SIG-M5 (cell line): Measurements from ENCODE around the gene ZNF785.
"Not testable (repeated sequence)": the region's sequence is repeated elsewhere in the genome, so short reads cannot be mapped to it uniquely, and the experiment has no call there.

Experiments used
- DNase-seq: peaks from one replicate; lab custom pipeline; 2025; lab: John Stamatoyannopoulos, UW

ZNF785 gene

DNA sequence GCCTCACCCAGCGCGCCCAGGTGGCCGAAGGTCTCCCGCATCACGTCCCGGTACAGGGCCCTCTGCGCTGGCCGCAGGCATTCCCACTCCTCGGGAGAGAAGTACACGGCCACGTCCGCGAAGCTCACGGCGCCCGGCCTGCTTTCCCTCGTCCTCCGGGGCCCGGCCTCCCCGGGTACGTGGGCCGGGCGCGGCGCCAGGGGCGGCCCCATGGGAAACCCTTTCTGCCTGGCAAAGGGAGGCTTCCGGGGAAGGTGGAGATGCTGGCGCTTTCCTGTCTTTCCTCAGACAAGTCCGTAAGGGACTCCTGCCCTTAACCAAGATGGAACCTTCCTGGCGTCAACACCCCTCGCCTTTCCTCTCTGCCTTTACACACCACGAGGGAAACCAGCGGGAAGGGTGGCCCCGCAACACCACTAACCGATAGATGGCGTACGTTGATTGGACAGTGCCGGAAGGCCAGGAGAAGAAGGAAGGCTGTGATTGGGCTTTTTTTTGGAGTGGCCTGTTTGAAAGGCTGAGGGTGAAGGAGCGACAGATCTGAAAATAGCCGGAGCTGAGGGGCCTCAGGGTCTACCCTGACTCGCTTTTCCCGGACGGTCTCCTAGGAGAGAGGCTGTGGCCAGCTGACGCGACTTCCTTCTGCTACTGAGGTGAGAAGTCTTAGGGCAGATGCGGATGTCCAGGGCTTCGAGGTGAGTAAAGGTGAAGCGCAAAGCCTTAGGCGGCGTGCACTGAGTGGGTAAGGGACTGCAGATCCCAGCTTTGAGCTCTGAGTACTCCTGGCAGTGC, at the start of gene ZNF785:
Gene ZNF785 (minus strand): TSS at position 298 of the 792 bp plus-strand sequence. CDS start 86 bp downstream, at position 212.
- peak; percentile 94 for DNase-seq

DNA sequence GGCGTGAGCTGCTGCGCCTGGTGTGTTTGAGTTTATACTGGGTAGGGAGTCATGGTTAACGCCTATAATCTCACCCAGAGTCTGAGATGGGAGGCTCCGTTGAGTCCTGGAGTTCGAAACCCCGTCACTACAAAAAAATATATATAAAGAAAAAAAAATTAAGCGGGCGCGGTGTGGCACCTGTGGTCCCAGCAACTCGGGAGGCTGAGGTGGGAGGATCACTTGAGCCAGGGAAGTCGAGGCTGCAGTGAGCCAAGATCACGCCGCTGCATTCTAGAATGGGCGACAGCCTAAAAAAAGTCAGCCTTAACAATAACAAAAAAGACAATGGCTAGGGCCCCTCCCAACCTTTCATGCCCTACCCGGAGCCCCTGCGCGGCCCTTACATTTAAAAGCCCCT, 48.0 kb upstream of the ZNF785 start:
- no peak for DNase-seq

DNA sequence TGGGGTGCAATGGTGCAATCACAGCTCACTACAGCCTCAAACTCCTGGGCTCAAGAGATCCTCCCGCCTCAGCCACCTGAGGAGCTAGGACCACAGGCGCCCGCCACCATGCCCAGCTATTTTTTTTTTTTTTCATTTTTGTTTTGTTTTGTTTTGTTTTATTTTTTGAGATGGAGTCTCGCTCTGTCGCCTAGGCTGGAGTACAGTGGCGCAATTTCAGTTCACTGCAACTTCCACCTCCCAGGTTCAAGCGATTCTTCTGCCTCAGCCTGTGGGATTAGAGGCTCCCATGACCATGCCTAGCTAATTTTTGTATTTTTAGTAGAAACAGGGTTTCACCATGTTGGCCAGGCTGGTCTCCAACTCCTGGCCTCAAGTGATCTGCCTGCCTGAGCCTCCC, 47.0 kb upstream of the ZNF785 start:
- DNase-seq = not testable (repeated sequence)

DNA sequence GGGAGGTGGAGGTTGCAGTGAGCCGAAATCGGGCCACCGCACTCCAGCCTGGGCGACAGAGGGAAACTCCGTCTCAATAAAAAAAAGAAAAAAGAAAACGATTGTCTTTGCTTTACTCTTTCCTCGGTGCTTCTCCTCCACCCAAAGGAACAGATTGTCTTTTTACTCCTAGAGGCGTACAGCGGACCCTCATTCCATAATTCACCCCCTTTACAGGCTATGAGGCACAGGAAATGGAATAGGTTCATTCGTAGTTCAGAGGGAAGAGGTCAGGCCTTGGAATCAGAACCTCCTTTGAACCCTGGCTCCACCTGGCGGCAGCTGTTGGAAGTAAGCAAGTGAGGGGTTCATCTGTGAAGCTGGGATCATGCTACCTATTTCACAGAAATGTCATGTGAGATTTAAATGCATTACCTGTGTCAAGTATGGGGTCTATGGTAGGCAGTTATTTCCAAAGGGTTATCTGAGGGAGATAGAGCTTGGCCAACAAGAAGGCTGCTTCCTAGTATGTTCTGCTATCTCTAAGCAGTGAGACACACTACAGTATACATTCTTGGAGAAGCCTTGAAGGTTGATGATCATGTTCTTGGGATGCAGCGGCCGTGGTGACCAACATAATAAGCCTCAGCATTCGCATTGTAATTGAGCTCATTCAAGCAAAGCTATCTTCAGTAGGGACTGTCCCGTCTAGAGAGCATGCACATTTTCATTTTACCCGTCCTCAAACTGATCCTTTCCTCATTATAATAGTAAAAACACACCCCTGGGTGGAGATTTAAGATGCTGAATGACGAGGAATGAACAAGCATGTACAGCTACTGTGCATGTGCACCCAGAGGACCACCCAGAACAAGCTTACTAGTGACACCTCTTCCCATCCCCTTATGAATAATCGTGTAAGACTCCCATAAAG, 43.4 kb upstream of the ZNF785 start:
- DNase-seq = no peak

DNA sequence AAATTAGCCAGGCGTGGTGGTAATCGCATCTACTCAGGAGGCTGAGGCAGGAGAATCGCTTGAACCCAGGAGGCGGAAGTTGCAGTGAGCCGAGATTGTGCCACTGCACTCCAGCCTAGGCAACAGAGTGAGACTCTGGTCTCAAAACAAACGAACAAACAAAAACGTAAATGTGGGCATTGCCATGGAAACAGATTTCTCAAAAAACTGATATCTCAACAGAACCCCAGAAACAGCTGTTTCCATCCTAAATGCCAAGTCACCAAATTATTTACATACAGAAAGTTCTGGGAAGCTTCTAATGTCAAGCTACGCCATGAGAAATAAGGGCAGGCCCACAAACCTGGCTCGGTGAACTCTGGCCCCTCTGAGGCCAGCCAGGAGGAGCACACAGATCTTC, 40.7 kb upstream of the ZNF785 start:
- no peak for DNase-seq

DNA sequence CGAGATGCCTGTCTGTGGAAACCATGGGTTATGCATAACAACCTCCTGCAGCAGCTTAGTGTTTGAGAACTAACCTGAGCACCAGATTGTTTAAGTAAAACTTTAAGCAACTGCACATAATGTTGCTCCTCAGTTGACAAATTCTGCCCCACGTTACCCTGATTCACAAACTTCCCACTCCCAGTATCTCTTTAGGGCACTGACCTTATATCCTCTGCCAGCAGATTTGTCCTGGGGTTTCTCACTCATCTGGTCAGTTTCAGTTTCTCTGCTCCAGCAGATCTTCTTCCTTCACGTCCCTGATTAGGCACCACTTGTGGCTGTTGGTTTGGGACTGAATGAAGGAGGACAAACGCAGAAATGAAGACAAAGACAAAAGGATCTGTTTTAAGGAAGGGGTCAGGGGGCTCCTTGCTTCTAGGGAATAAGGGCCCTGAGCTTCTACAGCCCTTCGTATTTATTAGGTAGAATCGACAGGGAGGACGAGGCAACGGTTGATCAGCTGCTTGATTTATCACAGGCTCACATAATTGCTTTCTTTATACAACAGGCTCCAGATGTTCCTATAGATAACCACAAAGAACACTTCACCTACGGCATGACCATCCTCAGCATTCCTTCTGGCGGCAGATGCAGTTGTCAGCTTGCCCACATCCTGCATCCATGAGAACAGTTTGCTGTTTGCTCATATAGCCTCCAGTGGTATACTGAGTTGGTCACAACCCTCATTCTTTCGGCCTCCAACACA, 38.2 kb upstream of the ZNF785 start:
- no peak for DNase-seq

DNA sequence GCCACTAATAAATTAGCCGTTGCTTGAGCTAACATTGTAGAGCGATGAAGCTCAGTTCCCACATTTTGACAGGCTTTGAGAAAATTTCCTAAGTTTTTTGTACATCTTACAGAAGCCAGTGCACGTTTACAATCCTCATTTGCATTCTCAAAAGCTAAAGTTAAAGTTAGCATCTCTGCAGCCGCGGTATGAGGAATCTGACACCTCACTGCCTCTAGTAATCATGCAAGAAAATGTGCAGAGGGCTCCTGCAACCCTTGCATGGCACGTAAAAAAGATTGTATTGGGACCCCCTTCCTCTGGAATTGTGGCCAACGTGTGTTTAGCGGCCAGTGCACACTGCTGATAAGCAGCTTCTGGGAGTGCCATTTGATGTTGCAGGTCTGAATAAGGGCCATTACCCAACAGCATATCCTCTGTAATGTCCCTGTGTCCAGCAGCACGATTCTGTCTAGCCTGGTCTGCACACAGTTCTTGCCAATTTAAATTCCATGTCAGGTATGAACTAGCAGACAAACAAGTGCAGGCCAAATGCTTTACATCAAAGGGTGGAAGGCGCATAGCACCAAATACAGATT, 37.0 kb upstream of the ZNF785 start:
- DNase-seq = no peak

DNA sequence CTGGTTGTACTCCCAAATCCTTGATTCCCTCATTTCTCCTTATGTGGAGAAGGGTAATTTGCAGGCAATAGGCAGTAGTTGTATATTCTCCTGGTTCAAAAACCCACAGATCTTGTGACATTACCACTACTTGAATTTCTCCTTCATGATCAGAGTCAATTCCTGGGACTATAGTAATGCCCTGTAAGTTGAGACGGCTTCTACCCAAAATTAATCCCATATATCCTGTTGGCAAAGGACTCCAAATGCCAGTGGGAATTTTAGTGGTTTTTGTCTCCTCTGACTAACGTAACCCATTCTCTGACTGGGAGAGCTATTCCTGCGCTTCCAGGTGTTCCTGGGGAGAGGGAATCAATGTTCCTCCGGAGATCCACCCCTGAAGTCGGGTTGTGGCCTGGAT, 36.3 kb upstream of the ZNF785 start:
- no peak for DNase-seq

DNA sequence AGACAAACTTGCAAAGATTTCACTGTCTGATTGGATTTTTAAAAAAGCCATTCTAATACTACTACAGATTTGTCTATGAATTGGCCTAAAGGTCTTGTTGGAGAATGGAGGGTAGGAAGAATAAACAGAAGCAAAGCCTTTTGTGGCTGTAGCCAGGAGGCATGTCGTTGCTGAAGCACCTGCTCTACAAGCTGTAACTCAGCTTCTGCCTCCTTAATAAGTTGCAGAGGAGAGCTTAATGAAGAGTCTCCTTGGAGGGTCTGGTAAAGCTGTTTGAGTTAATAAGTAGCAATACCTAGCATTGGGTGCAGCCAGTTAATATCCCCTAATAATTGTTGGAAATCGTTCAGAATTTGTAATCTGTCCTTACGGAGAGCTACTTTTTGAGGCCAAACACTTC, 34.7 kb upstream of the ZNF785 start:
- no peak for DNase-seq

DNA sequence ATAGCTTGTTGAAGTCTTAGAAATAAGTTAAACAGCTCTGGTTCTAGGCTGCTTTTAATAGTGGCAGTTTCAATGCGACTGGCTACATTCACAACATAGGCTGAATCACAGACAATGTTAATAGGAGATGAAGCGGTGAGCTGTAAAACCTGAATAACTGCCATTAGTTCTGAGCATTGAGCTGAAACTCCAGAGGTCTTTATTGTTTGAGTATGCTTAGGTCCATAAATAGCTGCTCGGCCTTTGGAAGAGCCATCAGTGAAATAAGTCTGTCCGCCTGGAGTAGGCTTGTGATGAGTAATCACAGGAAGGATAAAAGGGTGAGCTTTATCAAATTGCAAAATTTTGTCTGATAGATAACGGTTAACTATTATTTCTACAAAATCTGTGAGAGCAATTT, 34.1 kb upstream of the ZNF785 start:
- DNase-seq = no peak

DNA sequence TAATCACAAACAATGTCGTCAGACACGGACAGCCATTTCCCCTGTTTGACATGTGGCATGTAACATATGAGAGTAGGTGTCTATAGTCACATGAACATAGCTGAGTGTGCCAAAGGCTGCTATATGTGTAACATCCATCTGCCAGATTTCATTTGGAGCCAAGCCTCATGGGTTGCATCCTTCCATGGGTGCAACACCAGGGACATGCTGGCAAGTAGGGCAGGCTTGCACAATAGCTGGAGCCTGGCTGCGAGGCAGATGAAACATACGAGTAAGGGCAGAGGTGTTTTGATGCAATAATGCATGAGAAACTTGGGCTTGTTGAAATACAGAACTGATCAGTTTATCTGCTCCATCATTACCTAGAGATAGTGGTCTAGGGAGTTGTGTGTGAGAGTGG, 33.7 kb upstream of the ZNF785 start:
- DNase-seq = no peak

DNA sequence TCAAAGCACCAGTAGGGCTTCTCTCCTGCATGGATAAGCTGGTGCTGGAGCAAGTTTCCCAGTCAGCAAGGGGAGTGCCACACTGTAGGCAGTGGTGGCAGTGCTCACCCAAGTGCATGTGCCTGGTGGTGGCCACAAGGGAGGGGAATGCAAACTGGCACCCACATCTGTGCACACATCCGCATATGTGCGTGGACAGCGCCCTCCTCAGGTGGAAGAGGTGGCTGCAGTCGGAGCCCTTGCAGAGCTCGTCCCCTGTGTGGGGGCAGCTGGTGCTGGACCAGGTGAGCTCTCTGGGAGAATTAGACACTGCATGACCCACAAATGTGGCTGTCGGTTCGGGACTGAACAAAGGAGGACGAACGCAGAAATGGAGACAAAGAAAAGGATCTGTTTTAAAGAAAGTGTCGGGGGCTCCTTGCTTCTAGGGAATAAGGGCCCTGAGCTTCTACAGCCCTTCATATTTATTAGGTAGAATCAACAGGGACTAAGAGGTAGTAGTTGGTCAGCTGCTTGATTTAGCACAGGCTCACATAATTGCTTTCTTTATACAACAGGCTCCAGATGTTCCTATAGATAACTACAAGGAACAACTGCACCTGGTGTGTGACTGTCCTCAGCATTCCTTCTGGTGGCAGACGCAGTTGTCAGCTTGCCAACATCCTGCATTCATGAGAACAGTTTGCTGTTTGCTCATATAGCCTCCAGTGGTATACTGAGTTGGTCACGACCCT, 30.0 kb upstream of the ZNF785 start:
- DNase-seq = no peak

DNA sequence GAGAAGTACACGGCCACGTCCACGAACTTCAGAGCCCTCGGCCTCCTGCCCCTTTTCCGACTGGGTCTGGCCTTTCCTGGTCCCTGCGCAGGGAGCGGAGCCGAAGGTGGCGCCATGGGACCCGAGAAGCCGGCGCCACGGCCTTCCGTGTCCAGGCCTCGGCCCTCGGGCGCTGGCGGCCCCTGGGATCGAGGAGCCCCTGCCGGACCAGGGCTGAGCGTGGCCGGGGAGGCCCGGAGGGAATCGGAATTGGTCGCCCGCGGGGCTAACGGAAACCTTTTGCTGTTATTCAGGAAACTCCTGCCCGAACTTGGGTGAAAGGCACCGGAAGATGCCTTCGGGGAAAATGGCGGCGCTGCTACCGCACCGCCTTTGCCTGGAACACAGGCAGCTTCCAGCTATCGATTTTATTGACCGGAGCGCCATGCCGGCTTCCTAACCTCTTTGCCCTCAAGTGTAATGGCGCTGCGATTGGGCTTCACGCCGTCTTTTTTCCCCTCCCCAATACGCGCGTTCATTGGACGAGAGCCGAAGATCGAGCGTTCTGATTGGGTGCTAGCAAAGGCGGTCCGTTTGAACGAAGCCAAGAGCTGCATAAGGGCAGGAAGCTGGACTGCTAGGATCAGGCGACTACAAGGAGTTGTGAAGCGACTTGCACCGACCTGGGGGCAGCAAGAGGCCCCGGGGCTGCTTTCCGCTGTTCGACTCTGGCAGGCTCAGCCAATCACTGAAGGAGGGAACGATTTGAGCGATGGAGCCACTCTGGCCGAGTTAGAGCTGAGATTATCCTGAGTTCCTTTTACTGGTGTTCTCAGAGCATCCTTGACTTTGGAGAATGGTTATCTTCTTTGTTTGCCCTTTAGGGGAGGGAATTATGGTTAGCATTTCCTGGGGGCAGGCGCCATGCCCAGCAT, 24.7 kb upstream of the ZNF785 start, which contains the start of gene ZNF689:
Gene ZNF689 (minus strand): TSS at position 464 of the 914 bp plus-strand sequence. CDS start 348 bp downstream, at position 116.
- peak; percentile 68 for DNase-seq

DNA sequence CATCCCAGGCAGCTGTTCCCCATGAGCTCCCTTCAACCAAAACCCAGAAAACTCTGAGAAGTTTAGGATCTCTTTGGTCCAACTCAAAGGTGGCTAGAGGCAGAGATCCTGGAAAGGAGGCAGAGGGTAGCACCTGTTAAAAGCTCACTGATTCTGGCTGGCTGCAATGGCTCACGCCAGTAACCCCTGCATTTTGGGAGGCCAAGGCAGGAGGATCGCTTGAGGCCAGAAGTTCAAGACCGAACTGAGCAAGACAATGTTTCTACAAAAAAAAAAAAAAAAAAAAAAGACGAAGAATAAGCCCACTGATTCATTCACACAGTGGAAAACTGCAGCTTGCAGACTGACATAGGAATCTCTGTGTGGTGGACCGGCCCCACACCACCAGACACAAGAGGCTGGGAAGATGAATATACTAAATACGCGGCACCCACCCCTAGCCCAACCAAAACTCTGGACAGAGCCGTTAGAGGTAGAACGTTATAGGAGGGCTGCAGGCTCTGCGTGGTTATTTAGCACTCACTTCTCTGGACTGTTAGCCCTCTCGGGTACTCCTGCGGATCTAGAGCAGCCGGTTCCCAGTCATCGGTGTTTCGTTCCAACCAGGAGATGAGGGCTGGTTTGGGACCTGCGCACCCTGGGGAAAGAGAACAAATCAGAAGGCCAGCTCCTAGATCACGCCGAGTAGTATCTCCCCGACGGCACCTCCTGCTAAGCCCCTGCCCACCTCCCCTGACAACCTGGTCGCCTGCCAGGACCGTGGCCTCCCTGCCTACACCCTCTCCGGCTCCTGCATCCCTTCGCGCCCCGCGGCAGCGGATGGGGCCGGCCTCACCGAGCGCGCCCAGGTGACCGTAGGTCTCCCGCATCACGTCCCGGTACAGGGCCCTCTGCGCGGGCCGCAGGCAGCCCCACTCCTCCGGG, 23.8 kb upstream of the ZNF785 start:
- DNase-seq = no peak

DNA sequence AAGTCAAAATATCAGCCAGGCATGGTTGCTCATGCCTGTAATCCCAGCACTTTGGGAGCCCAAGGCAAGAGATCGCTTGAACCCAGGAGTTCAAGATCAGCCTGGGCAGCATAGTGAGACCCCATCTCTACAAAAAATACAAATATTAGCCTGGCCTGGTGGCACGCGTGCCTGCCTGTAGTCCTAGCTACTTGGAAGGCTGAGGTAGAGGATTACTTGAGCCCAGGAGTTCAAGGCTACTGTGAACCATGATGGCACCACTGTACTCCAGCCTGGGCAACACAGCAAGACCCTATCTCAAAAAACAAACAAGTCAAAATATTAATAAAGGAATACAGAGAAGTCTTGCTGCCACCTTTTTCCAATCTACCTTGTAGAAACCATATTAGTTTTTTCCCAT, 20.5 kb upstream of the ZNF785 start:
- no peak for DNase-seq

DNA sequence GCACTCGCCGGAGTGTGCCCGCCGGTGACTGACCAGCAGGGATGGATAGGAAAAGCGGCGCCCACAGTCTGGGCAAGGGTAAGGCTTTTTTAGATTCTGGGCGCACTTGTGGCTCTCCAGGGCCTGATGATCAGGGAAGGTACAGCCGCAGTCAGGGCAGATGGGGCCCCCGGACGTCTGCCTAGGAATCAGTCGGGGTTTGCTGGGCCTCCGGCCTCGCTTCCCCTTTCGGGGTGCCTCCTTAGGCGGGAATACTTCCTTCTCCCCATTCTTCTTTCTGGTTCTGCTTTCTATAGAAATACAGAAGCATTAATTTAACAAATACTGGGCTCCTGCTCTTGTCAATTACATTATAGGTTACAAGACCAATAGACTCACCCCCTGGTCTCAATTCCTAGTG, 19.7 kb upstream of the ZNF785 start:
- DNase-seq = no peak

DNA sequence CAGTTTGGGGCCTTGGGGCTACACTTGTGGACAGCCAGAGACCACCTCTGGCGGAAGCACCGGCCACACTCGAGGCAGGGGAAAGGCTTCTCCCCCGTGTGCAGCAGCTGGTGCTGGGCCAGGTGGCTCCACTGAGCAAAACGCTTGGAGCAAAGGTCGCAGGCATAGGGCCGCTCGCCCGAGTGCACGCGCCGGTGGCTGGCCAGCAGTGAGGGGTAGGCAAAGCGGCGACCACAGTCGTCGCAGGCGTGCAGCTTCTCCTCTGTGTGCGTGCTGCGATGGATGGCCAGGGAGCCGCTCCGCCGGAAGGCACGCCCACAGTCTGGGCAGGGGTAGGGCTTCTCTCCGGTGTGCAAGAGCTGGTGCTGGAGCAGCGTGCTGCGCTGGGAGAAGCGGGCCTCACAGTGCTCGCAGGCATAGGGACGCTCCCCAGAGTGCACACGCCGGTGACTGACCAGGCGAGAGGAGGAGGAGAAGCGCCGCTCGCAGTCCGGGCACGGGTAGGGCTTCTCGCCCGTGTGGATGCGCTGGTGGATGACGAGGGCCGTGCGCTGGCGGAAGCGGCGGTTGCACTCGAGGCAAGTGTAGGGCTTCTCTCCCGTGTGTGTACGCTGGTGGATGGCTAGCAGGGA, 18.9 kb upstream of the ZNF785 start:
- no peak for DNase-seq

DNA sequence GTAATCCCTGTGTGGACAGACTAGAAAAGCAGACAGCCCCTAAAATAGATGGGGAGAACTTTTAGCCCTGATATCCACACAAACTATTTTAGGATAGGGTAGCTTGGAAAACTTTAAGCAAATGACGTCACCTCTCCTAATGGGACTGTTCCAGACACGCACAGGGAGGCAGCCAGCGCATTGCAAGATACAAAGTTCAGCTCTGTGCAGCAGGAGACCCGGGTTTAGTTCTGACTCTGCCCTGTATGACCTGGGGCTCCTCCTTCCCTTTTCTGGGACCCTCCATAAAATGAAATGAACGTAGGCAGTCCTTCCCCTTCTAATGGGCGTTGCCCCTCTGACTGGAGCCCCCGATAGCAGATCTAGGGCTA, 18.4 kb upstream of the ZNF785 start:
- no peak for DNase-seq
